ENCODE measurements around the gene APOBEC3G. TPM values are rescaled to one million over a fixed set of nuclear protein-coding genes. Genes with fewer than 3 reads are reported as not detected.
"Not testable (repeated sequence)": the region's sequence is repeated elsewhere in the genome, so short reads cannot be mapped to it uniquely, and the experiment has no call there.

Gene APOBEC3G
- 9.0 TPM for total RNA-seq (ENCODE audit: unreplicated experiment)
- long read RNA-seq, partial matches to known transcripts: 3 of 9 reads
- long read RNA-seq, other reads (novel, unspliced or antisense): 3 of 9 reads

DNA sequence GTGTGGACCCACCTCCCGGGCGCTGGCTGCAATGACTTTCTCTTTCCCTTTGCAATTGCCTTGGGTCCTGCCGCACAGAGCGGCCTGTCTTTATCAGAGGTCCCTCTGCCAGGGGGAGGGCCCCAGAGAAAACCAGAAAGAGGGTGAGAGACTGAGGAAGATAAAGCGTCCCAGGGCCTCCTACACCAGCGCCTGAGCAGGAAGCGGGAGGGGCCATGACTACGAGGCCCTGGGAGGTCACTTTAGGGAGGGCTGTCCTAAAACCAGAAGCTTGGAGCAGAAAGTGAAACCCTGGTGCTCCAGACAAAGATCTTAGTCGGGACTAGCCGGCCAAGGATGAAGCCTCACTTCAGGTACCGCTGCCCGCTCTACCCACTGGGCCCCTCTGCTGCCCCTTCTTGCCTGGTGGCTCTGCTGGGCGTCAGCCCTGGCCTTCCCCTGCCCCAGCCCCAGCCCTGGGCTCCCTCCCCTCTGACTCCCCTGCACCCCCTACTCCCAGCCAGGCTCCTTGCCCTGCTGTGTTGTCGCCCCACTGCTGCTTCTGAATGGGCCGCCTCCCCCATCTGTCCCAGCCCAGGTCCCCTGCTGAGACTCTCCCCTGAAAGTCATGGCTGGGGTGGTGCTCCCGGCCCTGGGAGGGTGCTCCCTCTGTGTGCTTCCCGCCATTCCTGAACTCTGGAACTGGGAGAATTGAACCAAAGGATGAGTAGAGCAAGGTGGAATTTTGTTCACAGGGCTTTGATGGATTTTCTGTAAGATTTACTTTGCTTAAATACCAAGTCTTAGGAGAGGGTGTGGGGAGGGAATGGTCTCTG, at the start of gene APOBEC3G:
Gene APOBEC3G, plus strand, starts transcription at position 250 of the 815 bp plus-strand sequence. Its CDS starts 87 bp downstream, at position 337.
- not testable (repeated sequence) for H3K36me3 Mint-ChIP-seq (ENCODE audit: low read depth, unreplicated experiment); H3K27ac Mint-ChIP-seq (ENCODE audit: unreplicated experiment); H3K27me3 Mint-ChIP-seq (ENCODE audit: unreplicated experiment); H3K9me3 Mint-ChIP-seq (ENCODE audit: unreplicated experiment); H3K4me1 Mint-ChIP-seq (ENCODE audit: unreplicated experiment); H3K4me3 Mint-ChIP-seq (ENCODE audit: unreplicated experiment)
- DNase-seq (ENCODE audit: low spot score): peak; percentile 7

GRCh38 chr22:39027717-39028116, 49.4 kb upstream of the APOBEC3G start:
- H3K4me1 Mint-ChIP-seq (ENCODE audit: unreplicated experiment): peaks cover 1% of the 10 kb centered on the region
- no peaks in the 10 kb centered on the region for H3K36me3 Mint-ChIP-seq (ENCODE audit: low read depth, unreplicated experiment)
- TF ChIP-seq, protein P1, sequence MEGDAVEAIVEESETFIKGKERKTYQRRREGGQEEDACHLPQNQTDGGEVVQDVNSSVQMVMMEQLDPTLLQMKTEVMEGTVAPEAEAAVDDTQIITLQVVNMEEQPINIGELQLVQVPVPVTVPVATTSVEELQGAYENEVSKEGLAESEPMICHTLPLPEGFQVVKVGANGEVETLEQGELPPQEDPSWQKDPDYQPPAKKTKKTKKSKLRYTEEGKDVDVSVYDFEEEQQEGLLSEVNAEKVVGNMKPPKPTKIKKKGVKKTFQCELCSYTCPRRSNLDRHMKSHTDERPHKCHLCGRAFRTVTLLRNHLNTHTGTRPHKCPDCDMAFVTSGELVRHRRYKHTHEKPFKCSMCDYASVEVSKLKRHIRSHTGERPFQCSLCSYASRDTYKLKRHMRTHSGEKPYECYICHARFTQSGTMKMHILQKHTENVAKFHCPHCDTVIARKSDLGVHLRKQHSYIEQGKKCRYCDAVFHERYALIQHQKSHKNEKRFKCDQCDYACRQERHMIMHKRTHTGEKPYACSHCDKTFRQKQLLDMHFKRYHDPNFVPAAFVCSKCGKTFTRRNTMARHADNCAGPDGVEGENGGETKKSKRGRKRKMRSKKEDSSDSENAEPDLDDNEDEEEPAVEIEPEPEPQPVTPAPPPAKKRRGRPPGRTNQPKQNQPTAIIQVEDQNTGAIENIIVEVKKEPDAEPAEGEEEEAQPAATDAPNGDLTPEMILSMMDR (IDR thresholded peaks at IDR 0.05; ENCODE audit: unreplicated experiment): no peak
- H3K9me3 Mint-ChIP-seq (ENCODE audit: unreplicated experiment): no peaks in the 10 kb centered on the region
- H3K27ac Mint-ChIP-seq (ENCODE audit: unreplicated experiment): no peak overlapping the region
- H3K27me3 Mint-ChIP-seq (ENCODE audit: unreplicated experiment): peaks cover 2% of the 10 kb centered on the region
- H3K4me3 Mint-ChIP-seq (ENCODE audit: unreplicated experiment): no peak overlapping the region
- DNase-seq (ENCODE audit: low spot score): no peak

- no peaks in the 10 kb centered on the region for H3K36me3 Mint-ChIP-seq (ENCODE audit: low read depth, unreplicated experiment)
- H3K27me3 Mint-ChIP-seq (ENCODE audit: unreplicated experiment): peaks cover 2% of the 10 kb centered on the region
- no peaks in the 10 kb centered on the region for H3K9me3 Mint-ChIP-seq (ENCODE audit: unreplicated experiment)
- TF ChIP-seq, protein P1 (IDR thresholded peaks at IDR 0.05; ENCODE audit: unreplicated experiment): no peak
- no peak overlapping the region for H3K4me3 Mint-ChIP-seq (ENCODE audit: unreplicated experiment)
- H3K4me1 Mint-ChIP-seq (ENCODE audit: unreplicated experiment): no peaks in the 10 kb centered on the region
- no peak for DNase-seq (ENCODE audit: low spot score)
- no peak overlapping the region for H3K27ac Mint-ChIP-seq (ENCODE audit: unreplicated experiment)
Observed at GRCh38 chr22:39028281-39028680, 48.8 kb upstream of the APOBEC3G start.

DNA sequence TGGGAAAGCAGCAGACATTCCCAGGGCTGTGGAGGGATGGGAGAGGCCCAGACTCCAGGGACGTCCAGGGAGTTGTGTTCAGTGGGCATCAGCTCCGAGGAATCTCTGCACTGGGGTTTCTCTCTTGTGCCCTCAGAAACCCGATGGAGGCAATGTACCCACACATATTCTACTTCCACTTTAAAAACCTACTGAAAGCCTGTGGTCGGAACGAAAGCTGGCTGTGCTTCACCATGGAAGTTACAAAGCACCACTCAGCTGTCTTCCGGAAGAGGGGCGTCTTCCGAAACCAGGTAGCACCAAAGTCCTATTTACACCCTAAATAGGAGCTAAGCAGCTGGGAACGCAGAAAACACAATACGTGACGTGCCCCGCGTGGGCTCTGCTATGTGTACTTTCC, 47.8 kb upstream of the APOBEC3G start:
- H3K4me3 Mint-ChIP-seq (ENCODE audit: unreplicated experiment): no peak overlapping the region
- H3K36me3 Mint-ChIP-seq (ENCODE audit: low read depth, unreplicated experiment): no peaks in the 10 kb centered on the region
- H3K4me1 Mint-ChIP-seq (ENCODE audit: unreplicated experiment): no peaks in the 10 kb centered on the region

DNA sequence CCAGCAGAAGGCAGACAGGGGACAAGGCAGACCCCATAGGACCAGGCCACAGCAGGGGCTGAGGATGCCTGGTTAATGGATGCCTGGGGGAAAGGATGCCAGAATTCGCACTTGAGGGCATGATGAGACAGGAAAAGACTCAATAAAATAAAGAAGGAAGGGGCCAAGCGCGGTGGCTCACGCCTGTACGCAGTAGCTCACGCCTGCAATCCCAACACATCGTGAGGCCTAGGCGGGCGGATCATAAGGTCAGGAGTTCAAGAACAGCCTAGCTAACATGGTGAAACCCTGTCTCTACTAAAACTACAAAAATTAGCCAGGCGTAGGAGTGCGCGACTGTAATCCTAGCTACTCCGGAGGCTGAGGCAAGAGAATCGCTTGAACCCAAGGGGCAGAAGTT, 46.4 kb upstream of the APOBEC3G start:
- TF ChIP-seq, protein P1 (IDR thresholded peaks at IDR 0.05; ENCODE audit: unreplicated experiment): no peak
- H3K4me3 Mint-ChIP-seq (ENCODE audit: unreplicated experiment): no peak overlapping the region
- H3K27ac Mint-ChIP-seq (ENCODE audit: unreplicated experiment): no peak overlapping the region
- no peaks in the 10 kb centered on the region for H3K36me3 Mint-ChIP-seq (ENCODE audit: low read depth, unreplicated experiment)
- DNase-seq (ENCODE audit: low spot score): no peak
- H3K9me3 Mint-ChIP-seq (ENCODE audit: unreplicated experiment): no peaks in the 10 kb centered on the region
- no peaks in the 10 kb centered on the region for H3K4me1 Mint-ChIP-seq (ENCODE audit: unreplicated experiment)
- H3K27me3 Mint-ChIP-seq (ENCODE audit: unreplicated experiment): no peaks in the 10 kb centered on the region

More for the DNA sequence above, 47.8 kb upstream of the APOBEC3G start:
- H3K27ac Mint-ChIP-seq (ENCODE audit: unreplicated experiment): no peak overlapping the region
- TF ChIP-seq, protein P1 (IDR thresholded peaks at IDR 0.05; ENCODE audit: unreplicated experiment): no peak
- peaks cover 2% of the 10 kb centered on the region for H3K27me3 Mint-ChIP-seq (ENCODE audit: unreplicated experiment)
- H3K9me3 Mint-ChIP-seq (ENCODE audit: unreplicated experiment): no peaks in the 10 kb centered on the region
- no peak for DNase-seq (ENCODE audit: low spot score)

DNA sequence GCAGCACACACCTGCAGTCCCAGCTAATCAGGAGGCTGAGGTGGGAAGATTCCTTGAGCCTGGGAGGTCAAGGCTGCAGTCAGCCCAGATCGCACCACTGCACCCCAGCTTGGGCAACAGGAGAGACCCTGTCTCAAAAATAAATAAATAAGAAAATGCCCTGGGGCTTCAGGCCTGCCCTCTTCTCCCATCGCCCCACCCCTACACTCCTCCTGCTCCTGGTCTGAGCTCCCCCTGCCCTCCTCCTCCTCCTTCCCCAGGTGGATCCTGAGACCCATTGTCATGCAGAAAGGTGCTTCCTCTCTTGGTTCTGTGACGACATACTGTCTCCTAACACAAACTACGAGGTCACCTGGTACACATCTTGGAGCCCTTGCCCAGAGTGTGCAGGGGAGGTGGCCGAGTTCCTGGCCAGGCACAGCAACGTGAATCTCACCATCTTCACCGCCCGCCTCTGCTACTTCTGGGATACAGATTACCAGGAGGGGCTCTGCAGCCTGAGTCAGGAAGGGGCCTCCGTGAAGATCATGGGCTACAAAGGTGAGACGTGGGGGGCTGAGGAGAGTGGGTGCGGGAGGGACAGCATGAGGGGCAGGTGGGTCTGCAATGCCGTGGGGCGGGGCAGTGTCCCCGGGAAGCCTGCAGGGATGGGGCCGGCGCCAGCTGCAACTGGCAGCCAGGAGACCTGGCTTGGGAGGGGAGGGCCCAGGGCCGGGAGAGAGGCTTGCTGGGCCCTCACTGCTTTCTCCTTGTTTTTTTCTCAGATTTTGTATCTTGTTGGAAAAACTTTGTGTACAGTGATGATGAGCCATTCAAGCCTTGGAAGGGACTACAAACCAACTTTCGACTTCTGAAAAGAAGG, 45.4 kb upstream of the APOBEC3G start:
- H3K27ac Mint-ChIP-seq (ENCODE audit: unreplicated experiment); H3K4me3 Mint-ChIP-seq (ENCODE audit: unreplicated experiment); DNase-seq (ENCODE audit: low spot score); H3K4me1 Mint-ChIP-seq (ENCODE audit: unreplicated experiment); H3K27me3 Mint-ChIP-seq (ENCODE audit: unreplicated experiment); H3K36me3 Mint-ChIP-seq (ENCODE audit: low read depth, unreplicated experiment); H3K9me3 Mint-ChIP-seq (ENCODE audit: unreplicated experiment): not testable (repeated sequence)

DNA sequence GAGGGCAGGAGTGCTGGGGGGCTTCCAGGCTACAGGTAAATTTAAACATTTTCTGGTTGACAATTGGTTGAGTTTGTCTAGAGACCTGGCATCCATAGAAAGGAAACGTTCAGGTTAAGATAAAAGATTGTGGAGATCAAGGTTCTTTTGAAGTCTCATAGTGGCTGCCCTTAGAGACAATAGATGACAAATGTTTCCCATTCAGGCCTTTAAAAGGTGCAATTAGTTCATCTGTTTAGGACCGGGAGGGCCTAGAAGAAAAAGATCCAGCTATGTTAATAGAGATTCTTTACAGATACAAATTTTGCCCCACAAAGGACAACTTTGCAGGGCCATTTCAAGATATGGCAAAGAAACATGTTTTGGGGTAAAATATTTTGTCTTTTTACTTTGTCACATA, 40.0 kb upstream of the APOBEC3G start:
- DNase-seq (ENCODE audit: low spot score); H3K27ac Mint-ChIP-seq (ENCODE audit: unreplicated experiment); H3K27me3 Mint-ChIP-seq (ENCODE audit: unreplicated experiment); H3K9me3 Mint-ChIP-seq (ENCODE audit: unreplicated experiment); H3K4me3 Mint-ChIP-seq (ENCODE audit: unreplicated experiment); H3K36me3 Mint-ChIP-seq (ENCODE audit: low read depth, unreplicated experiment): not testable (repeated sequence)
- H3K4me1 Mint-ChIP-seq (ENCODE audit: unreplicated experiment): peaks cover 32% of the 10 kb centered on the region

All from endothelial cell (in vitro differentiated cells).